PC-9 (cell line): ENCODE measurements around the gene KBTBD12. TPM values are rescaled to one million over a fixed set of nuclear protein-coding genes. Genes with fewer than 3 reads are reported as not detected.
A peak's percentile ranks its signal among the peaks of the same experiment; 100 is the strongest.

ENCODE experiments used
- BruUV-seq: library from RNA; stranded (reverse); fragments of 400-500 nt; replicated peaks from 2 replicates; lab custom pipeline; 2021; lab: Mats Ljungman, UMichigan
- CTCF ChIA-PET: fragments of 300-600 bp; sonication (Branson Sonifier 250); formaldehyde crosslinking; loops from one replicate; lab custom pipeline; 2022; ENCODE audit warnings: antibody characterized with exemption; lab: Charles Lee
- POLR2A ChIA-PET: fragments of 300-600 bp; sonication (Branson Sonifier 250); formaldehyde crosslinking; loops from one replicate; lab custom pipeline; 2022; ENCODE audit warnings: antibody characterized with exemption; ENCODE audit not compliant: unreplicated experiment; lab: Charles Lee
- DNase-seq, 2 experiments: peaks; one replicate each; pipeline versions ENCODE4 v3.0.0 to v3.0.0-alpha.2; 2015 to 2022; ENCODE audit warnings: mixed read lengths in 1 of 2
- H2AFZ ChIP-seq: fragments of 200-600 bp; sonication (generic); 2 replicates; pipeline ENCODE4 v1.8.1; 2017; ENCODE audit warnings: antibody characterized with exemption
- H3F3A ChIP-seq: fragments of 200-600 bp; sonication (generic); 2 replicates; pipeline ENCODE4 v1.8.1; 2017; ENCODE audit warnings: antibody characterized with exemption, mild to moderate bottlenecking, low read depth; ENCODE audit not compliant: insufficient read depth
- H3K27ac ChIP-seq: fragments of 200-600 bp; sonication (generic); 2 replicates; pipeline ENCODE4 v1.6.1; 2016; ENCODE audit warnings: mixed run types
- H3K27me3 ChIP-seq: fragments of 200-600 bp; sonication (generic); 2 replicates; pipeline ENCODE4 v1.6.1; 2016; ENCODE audit warnings: low read depth, mixed run types; ENCODE audit not compliant: insufficient read depth
- H3K36me3 ChIP-seq: fragments of 200-600 bp; sonication (generic); 2 replicates; pipeline ENCODE4 v1.6.1; 2016; ENCODE audit warnings: low read depth, mixed run types
- H3K4me1 ChIP-seq: fragments of 200-600 bp; sonication (generic); replicated peaks from 2 replicates; pipeline ENCODE4 v1.6.1; 2016; ENCODE audit warnings: mixed run types; ENCODE audit not compliant: insufficient read depth
- H3K4me2 ChIP-seq: fragments of 200-600 bp; sonication (generic); 2 replicates; pipeline ENCODE4 v1.6.1; 2017; ENCODE audit warnings: mixed run types
- H3K4me3 ChIP-seq: fragments of 200-600 bp; sonication (generic); 2 replicates; pipeline ENCODE4 v1.6.1; 2016; ENCODE audit warnings: mixed run types
- H3K79me2 ChIP-seq: fragments of 200-600 bp; sonication (generic); 2 replicates; pipeline ENCODE4 v1.6.1; 2017; ENCODE audit warnings: low read depth, mixed run types
- H3K9me2 ChIP-seq: fragments of 200-600 bp; sonication (generic); 2 replicates; pipeline ENCODE4 v1.8.1; 2017; ENCODE audit warnings: mild to moderate bottlenecking; ENCODE audit not compliant: insufficient read depth
- H3K9me3 ChIP-seq: fragments of 200-600 bp; sonication (generic); 2 replicates; pipeline ENCODE4 v1.8.1; 2016; ENCODE audit warnings: low read depth; ENCODE audit not compliant: insufficient read depth
- H4K20me1 ChIP-seq: fragments of 200-600 bp; sonication (generic); 2 replicates; pipeline ENCODE4 v1.8.1; 2017; ENCODE audit not compliant: insufficient read depth
- CTCF ChIP-seq: fragments of 200-600 bp; sonication (generic); conservative IDR thresholded peaks from 2 replicates; pipeline ENCODE4 v1.6.1; 2017; ENCODE audit warnings: mixed run types, antibody characterized with exemption, mild to moderate bottlenecking, moderate library complexity
- EZH2 ChIP-seq: fragments of 200-600 bp; sonication (generic); IDR thresholded peaks from 2 replicates; pipeline ENCODE4 v1.8.0; 2017; ENCODE audit warnings: antibody characterized with exemption, low read depth
- intact Hi-C: fragments of 100-400 bp; cut with micrococcal nuclease; formaldehyde crosslinking; loops from one replicate; pipeline ENCODE4 v1.10.0; 2022; ENCODE audit not compliant: unreplicated experiment
- total RNA-seq: library from RNA; stranded (reverse); gene quantifications from 2 replicates; pipeline ENCODE4 v1.2.3, GENCODE V29; 2021

Gene KBTBD12
- total RNA-seq, 1 experiment from 2014 or later, result 1.1 TPM

GRCh38 chr3:127955728-127956127, 40.7 kb downstream of the KBTBD12 start:
- Histone ChIP-seq H3K79me2 (no peaks in the 10 kb centered on the region), H3K9me3 (no peaks in the 10 kb centered on the region; the same call in 1 of the 2 replicates), H3K27me3 (no peaks in the 10 kb centered on the region), H3K9me2 (no peaks in the 10 kb centered on the region), H2AFZ (no peak overlapping the region), H3K4me2 (no peak overlapping the region), H3K36me3 (no peaks in the 10 kb centered on the region), H4K20me1 (no peaks in the 10 kb centered on the region), H3K4me3 (no peak overlapping the region), H3K27ac (no peak overlapping the region), H3K4me1 (peaks cover 24% of the 10 kb centered on the region), H3F3A (peaks cover 5% of the 10 kb centered on the region)
- no TSS peak for BruUV-seq
- DNase-seq, result no peak
- ChIA-PET POLR2A (interaction anchor here (0.7 kb wide), 1 partner anchor 75 kb away, joined by 3 read pairs; no protein-coding TSS in a partner anchor), CTCF (no interaction called here)
- intact Hi-C loops, result no loop called here
- TF ChIP-seq EZH2, result no peak
- TF ChIP-seq CTCF, result no peak

DNA sequence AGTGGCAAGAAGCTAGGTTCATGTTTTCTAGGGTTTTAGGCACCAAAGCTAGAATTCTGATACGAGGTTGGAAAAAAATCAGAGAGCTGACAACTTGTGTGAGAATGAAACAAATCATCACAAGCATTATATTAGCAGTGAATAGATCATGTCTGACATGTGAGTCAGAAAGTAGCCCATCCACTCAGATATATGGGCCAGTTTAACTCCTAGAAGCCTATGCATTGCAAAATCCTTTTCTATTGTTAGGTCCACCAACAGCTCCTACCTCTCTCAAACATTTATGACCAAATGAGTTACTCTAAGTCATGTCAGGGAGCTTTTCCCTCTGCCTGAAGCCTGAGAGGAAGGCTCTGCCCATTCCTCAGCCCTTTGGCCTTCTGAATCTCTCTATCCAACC, 44.0 kb downstream of the KBTBD12 start:
- H3K4me2 ChIP-seq, result peak overlapping the region; percentile 40
- ChIA-PET POLR2A (interaction anchor here (0.6 kb wide), 2 partner anchors 166 to 206 kb away, joined by 4 to 8 read pairs; no protein-coding TSS in a partner anchor), CTCF (interaction anchor here (0.7 to 2.3 kb wide), 5 partner anchors 168 to 264 kb away, joined by 3 to 7 read pairs (median 3); no protein-coding TSS in a partner anchor)
- H2AFZ ChIP-seq, result no peak overlapping the region
- no peaks in the 10 kb centered on the region for H4K20me1 ChIP-seq
- no TSS peak for BruUV-seq
- peak in 1 of 2 experiments; percentile 40 for DNase-seq
- no peak overlapping the region for H3K4me3 ChIP-seq
- H3K79me2 ChIP-seq, result no peaks in the 10 kb centered on the region
- no peaks in the 10 kb centered on the region for H3K9me2 ChIP-seq
- no peaks in the 10 kb centered on the region; the same call in 1 of the 2 replicates for H3K9me3 ChIP-seq
- no peaks in the 10 kb centered on the region for H3K27me3 ChIP-seq
- intact Hi-C loops, result loop anchor here (1.0 kb wide), 1 partner anchor 138 kb away; no protein-coding TSS in a partner anchor
- H3F3A ChIP-seq, result peaks cover 14% of the 10 kb centered on the region
- TF ChIP-seq EZH2 (no peak), CTCF (no peak)
- H3K4me1 ChIP-seq, result peaks cover 36% of the 10 kb centered on the region
- no peak overlapping the region for H3K27ac ChIP-seq
- no peaks in the 10 kb centered on the region for H3K36me3 ChIP-seq

DNA sequence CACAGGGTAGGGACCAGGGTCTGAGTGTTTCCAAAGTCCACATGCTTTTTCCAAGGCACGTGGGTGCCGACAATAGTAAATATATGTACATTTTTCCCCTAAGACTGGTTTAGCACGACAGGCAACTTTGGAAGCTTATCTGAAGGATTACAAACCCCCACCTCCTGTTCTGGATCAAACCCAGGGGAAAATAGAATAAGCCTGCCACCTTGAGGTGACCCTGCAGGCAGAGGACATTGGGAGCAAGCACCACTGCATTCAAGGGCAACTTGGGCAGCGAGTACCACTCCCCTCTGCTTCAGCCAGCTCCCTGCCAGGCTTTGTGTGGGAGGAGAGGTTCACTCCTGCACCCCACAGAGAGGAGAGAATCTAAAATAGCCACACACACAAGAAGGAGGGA, 44.8 kb downstream of the KBTBD12 start:
- no peak overlapping the region for H2AFZ ChIP-seq
- no peaks in the 10 kb centered on the region for H3K9me2 ChIP-seq
- intact Hi-C loops, result loop anchor here (1.0 to 5.0 kb wide), 8 partner anchors 139 to 368 kb away; partner anchors contain the start of gene TPRA1
- no peaks in the 10 kb centered on the region; the same call in 1 of the 2 replicates for H3K9me3 ChIP-seq
- H3K4me1 ChIP-seq, result peaks cover 34% of the 10 kb centered on the region
- CTCF ChIA-PET, result interaction anchor here (0.7 to 2.3 kb wide), 5 partner anchors 169 to 385 kb away, joined by 3 to 7 read pairs (median 4); no protein-coding TSS in a partner anchor
- H3K79me2 ChIP-seq, result no peaks in the 10 kb centered on the region
- no peaks in the 10 kb centered on the region for H3K36me3 ChIP-seq
- no peak overlapping the region for H3K27ac ChIP-seq
- POLR2A ChIA-PET, result interaction anchor here (0.6 to 1.0 kb wide), 2 partner anchors 167 to 369 kb away, joined by 5 to 8 read pairs; partner anchors contain the start of gene TPRA1
- peak; percentile 63 for TF ChIP-seq CTCF
- TF ChIP-seq EZH2, result no peak
- DNase-seq, result peak; percentile 69 to 85
- no peaks in the 10 kb centered on the region for H3K27me3 ChIP-seq
- H4K20me1 ChIP-seq, result no peaks in the 10 kb centered on the region
- no TSS peak for BruUV-seq
- H3K4me2 ChIP-seq, result peak overlapping the region; percentile 40
- peaks cover 14% of the 10 kb centered on the region for H3F3A ChIP-seq
- H3K4me3 ChIP-seq, result no peak overlapping the region
